GM12878 (cell line): ENCODE results near the gene MAFG. TPM values are rescaled to one million over a fixed set of nuclear protein-coding genes. Genes with fewer than 3 reads are reported as not detected.
A peak's percentile ranks its signal among the peaks of the same experiment; 100 is the strongest.

Experiments
- ATF2 ChIP-seq: IDR thresholded peaks from 2 replicates; pipeline ENCODE4 v1.6.1; 2012; ENCODE audit warnings: low read length, inconsistent platforms
- ATF3 ChIP-seq: IDR thresholded peaks from 2 replicates; pipeline ENCODE4 v1.6.1; 2011; ENCODE audit warnings: low read depth, mild to moderate bottlenecking, low read length, moderate library complexity, borderline replicate concordance; ENCODE audit errors: extremely low read depth
- ATF7 ChIP-seq: fragments of 450-650 bp; IDR thresholded peaks from 2 replicates; pipeline ENCODE4 v1.6.1; 2016; ENCODE audit warnings: low read depth, mild to moderate bottlenecking
- CBX5 ChIP-seq: sonication (generic); IDR thresholded peaks from 2 replicates; pipeline ENCODE4 v1.6.1; 2016; ENCODE audit warnings: low read depth, moderate library complexity, mild to moderate bottlenecking, inconsistent platforms
- E2F4 ChIP-seq: IDR thresholded peaks from 2 replicates; pipeline ENCODE4 v1.6.1; 2012; ENCODE audit warnings: low read depth, low read length, improper control_type of control experiment
- GATAD2B ChIP-seq: fragments of 450-650 bp; conservative IDR thresholded peaks from 2 replicates; pipeline ENCODE4 v1.6.1; 2017; ENCODE audit warnings: low read depth, mild to moderate bottlenecking, moderate library complexity
- HCFC1 ChIP-seq: fragments of 150-350 bp; IDR thresholded peaks from 2 replicates; pipeline ENCODE4 v1.6.1; 2014; ENCODE audit warnings: low read length
- HDAC2 ChIP-seq: fragments of 200-600 bp; sonication (generic); IDR thresholded peaks from 2 replicates; pipeline ENCODE4 v1.6.1; 2017
- IRF4 ChIP-seq: IDR thresholded peaks from 2 replicates; pipeline ENCODE4 v1.6.1; 2011; ENCODE audit warnings: low read depth, low read length
- JUND ChIP-seq: IDR thresholded peaks from 2 replicates; pipeline ENCODE4 v1.6.1; 2012; ENCODE audit warnings: low read depth, mild to moderate bottlenecking, low read length, improper control_type of control experiment, moderate library complexity
- MTA3 ChIP-seq: IDR thresholded peaks from 2 replicates; pipeline ENCODE4 v1.6.1; 2012; ENCODE audit warnings: low read length, inconsistent platforms, borderline replicate concordance
- MXI1 ChIP-seq: fragments of 150-350 bp; IDR thresholded peaks from 2 replicates; pipeline ENCODE4 v1.6.1; 2011; ENCODE audit warnings: low read depth, mild to moderate bottlenecking, inconsistent platforms, low read length, improper control_type of control experiment
- NR2C1 ChIP-seq: fragments of 450-650 bp; IDR thresholded peaks from 2 replicates; pipeline ENCODE4 v1.6.1; 2017; ENCODE audit warnings: antibody characterized with exemption, mild to moderate bottlenecking, moderate library complexity
- PKNOX1 ChIP-seq: fragments of 450-650 bp; IDR thresholded peaks from 2 replicates; pipeline ENCODE4 v1.6.1; 2016; ENCODE audit warnings: mild to moderate bottlenecking
- RAD21 ChIP-seq: IDR thresholded peaks from 2 replicates; pipeline ENCODE4 v1.6.1; 2011; ENCODE audit warnings: mild to moderate bottlenecking, low read depth, low read length, moderate library complexity; ENCODE audit not compliant: insufficient read depth
- RB1 ChIP-seq: fragments of 450-650 bp; formaldehyde crosslinking; IDR thresholded peaks from 2 replicates; pipeline ENCODE4 v1.6.1; 2017; ENCODE audit warnings: mild to moderate bottlenecking, borderline replicate concordance
- RBBP5 ChIP-seq: fragments of 200-600 bp; sonication (generic); conservative IDR thresholded peaks from 2 replicates; pipeline ENCODE4 v1.6.1; 2016
- RELA ChIP-seq: fragments of 450-650 bp; IDR thresholded peaks from 2 replicates; pipeline ENCODE4 v1.8.0; 2014; ENCODE audit warnings: borderline replicate concordance; ENCODE audit not compliant: partially characterized antibody
- SIX5 ChIP-seq: IDR thresholded peaks from 2 replicates; pipeline ENCODE4 v1.6.1; 2011; ENCODE audit warnings: mild to moderate bottlenecking, low read depth, low read length, moderate library complexity; ENCODE audit not compliant: severe bottlenecking
- SREBF1 ChIP-seq: IDR thresholded peaks from 2 replicates; pipeline ENCODE4 v1.6.1; 2012; ENCODE audit warnings: mild to moderate bottlenecking, low read length
- SREBF2 ChIP-seq: IDR thresholded peaks from 2 replicates; pipeline ENCODE4 v1.6.1; 2012; ENCODE audit warnings: mild to moderate bottlenecking, low read length
- TCF12 ChIP-seq: IDR thresholded peaks from 2 replicates; pipeline ENCODE4 v1.6.1; 2011; ENCODE audit warnings: low read depth, mild to moderate bottlenecking, low read length
- WRNIP1 ChIP-seq: IDR thresholded peaks from 2 replicates; pipeline ENCODE4 v1.6.1; 2011; ENCODE audit warnings: low read depth, low read length, improper control_type of control experiment, borderline replicate concordance
- YBX1 ChIP-seq: fragments of 450-650 bp; IDR thresholded peaks from 2 replicates; pipeline ENCODE4 v1.6.1; 2016; ENCODE audit warnings: antibody characterized with exemption
- ZBTB4 ChIP-seq: fragments of 450-650 bp; formaldehyde crosslinking; IDR thresholded peaks from 2 replicates; pipeline ENCODE4 v1.4.0; 2022; ENCODE audit warnings: mild to moderate bottlenecking, moderate library complexity
- ZNF217 ChIP-seq: fragments of 450-650 bp; IDR thresholded peaks from 2 replicates; pipeline ENCODE4 v1.6.1; 2017; ENCODE audit warnings: antibody characterized with exemption, mild to moderate bottlenecking
- polyA plus RNA-seq, 11 experiments: library from polyadenylated mRNA; depleted of rRNA in 4 of 11; unstranded in 6 of 11; stranded (reverse) in 5 of 11; fragments of >200 nt; fragmentation: Nextera tagmentation in 4 of 11; fragmentation: Illumina TruSeq in 1 of 11; extraction: Ambion mirVana in 4 of 11; extraction: Trizol in 1 of 11; gene quantifications; 1 replicate in 1 of 11; 2 replicates in 10 of 11; pipeline versions ENCODE4 v1.2.1 to v1.2.3, GENCODE V29; 2011 to 2016; ENCODE audit warnings: inconsistent platforms in 2 of 11, missing spikeins in 2 of 11, low read depth in 1 of 11
- total RNA-seq, 4 experiments: library from RNA; depleted of rRNA in 3 of 4; stranded (reverse); fragments of >200 nt in 3 of 4; fragmentation: Illumina TruSeq in 1 of 4; extraction: Trizol in 1 of 4; gene quantifications; 2 replicates each; pipeline versions ENCODE4 v1.2.1 to v1.2.3, GENCODE V29; 2013 to 2021

MAFG gene
- total and polyA plus RNA-seq, 10 of the 15 experiments (the other 5 are each of a cell fraction or from before 2014, with no cell fraction given), result 0.48 to 20.1 (median 7.6) TPM

GRCh38 chr17:81959362-81960129 is 32.0 kb upstream of the MAFG start (continued):
- TF ChIP-seq RAD21 (peak; percentile 95), HDAC2 (no peak), ATF2 (no peak), HCFC1 (no peak), RB1 (peak; percentile 92; the same call in 1 of the 2 replicates), MXI1 (no peak), NR2C1 (0 out of 2 replicates have a peak, but pooled peaks have one; percentile 29), YBX1 (no peak), GATAD2B (peak; percentile 97), RELA (peak; percentile 69), CBX5 (no peak), MTA3 (no peak), JUND (no peak), SREBF2 (no peak), WRNIP1 (no peak), ZNF217 (no peak), ATF7 (no peak), RBBP5 (no peak), IRF4 (no peak), TCF12 (peak; percentile 64; the same call in 1 of the 2 replicates), ATF3 (peak; percentile 50; the same call in 1 of the 2 replicates), SREBF1 (no peak), ZBTB4 (no peak), SIX5 (no peak), E2F4 (no peak), PKNOX1 (no peak)
